GM19455 (cell line): Measurements from ENCODE around the gene TMEM52B.
"Not testable (repeated sequence)": the region's sequence is repeated elsewhere in the genome, so short reads cannot be mapped to it uniquely, and the experiment has no call there.

Experiments
- ATAC-seq: cut with Tn5 transposase; IDR thresholded peaks from one replicate; pipeline ENCODE4 v1.9.1; 2021; ENCODE audit not compliant: unreplicated experiment

TMEM52B gene

GRCh38 chr12:10170216-10170615 is 8.6 kb upstream of the TMEM52B start:
- no peak for ATAC-seq

DNA sequence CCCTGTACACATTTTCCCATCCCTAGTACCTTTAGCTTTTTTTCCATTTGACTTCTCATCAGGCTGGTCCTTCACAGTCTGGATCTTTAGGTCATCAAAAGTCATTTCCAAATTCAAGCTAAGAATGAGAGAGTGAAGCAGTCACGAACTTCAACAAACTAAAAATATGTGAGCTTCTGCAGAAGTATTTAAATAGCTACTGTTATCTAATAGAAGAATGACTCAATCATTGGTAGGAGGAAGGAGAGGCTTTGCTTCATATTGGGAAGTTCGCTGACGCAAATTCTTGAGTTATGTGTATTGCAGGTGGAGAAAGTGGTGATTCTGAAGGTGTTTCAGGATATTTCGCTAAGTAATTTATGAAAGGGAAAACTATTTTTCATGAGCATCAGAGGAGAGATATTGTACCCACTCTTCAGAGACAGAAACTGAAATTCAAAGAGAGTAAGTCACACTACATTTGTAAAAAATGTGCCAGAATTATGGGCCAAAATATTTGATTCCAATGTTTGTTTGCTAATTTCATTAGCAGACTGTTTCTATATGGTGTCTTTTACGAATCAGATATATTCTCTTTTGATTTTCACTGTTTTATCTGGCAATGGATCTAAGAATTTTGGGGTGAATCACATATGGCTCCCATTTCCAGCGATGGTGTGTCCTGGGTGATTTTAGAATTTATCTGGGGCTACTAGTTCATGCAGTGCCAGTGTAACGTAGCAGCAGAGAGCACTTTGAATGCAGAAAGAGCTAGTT is 6.7 kb upstream of the TMEM52B start, which contains the start of gene OLR1:
Gene OLR1, minus strand, starts transcription at position 160 of the 756 bp plus-strand sequence. Its CDS starts 55 bp downstream, at position 105.
- ATAC-seq, result no peak

DNA sequence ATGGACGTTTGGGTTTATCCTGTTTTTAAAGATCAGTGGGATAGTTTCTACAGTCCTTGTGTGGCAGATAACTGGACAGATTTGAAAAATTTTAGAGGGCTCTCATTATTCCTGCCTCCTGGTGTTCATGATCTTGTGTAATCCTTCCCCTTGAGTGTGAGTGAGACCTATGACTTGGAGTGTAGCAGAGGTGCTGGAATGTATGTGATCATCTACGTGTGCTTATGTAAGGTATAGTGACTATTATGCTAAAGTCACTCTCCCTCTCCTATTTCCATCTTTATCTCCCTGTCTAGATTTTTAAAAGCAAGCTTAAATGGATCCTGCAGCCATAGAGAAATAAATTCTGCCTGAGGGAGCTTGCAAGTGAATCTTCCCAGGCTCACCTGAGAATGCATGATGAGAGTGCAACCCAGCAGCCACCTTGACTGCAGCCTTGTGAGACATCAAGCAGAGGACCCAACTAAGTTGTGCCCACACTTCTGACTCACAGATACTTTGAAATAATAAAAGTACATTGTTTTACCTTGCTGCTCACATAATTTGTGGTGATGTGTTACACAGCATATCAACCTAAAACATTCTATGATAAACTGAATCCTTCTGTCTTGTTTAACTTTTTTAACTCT is 3.7 kb upstream of the TMEM52B start:
- ATAC-seq, result no peak

DNA sequence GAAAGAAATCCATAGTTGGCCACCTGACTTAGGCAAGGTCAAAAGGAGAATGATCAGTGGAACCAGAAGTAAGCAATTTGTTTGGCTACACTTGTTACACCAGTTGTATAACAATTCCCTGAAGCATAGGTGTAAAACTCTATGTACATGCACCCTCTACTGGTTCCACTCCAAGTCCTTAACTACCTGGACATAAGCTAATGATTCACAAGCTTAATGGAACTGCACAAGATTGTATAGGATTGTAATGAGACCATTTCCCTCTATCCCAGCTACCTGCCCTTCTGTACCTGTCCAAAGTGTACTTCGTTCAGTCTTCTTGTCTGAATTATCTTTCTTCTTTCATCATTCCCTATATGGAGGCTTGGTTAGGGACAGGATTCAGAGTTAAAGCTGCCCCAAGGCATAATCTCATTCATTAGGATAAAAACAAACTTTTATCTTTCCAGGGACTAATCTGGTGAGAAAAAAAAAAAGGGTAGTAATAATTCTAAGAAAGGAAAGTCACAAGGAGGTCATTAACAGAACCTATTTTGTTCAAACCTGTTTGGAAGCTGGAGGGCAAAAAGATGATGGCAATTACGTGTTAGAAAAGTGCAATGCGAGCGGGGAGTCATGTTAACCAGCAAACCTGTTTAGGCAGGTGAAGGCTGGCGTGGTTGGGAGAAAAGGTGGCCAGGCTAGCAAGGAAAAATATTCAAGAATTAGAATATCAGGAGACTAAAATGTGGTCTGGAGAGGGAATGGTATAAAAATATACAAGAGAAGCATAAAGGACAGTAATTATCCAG is 2.8 kb upstream of the TMEM52B start:
- ATAC-seq, result no peak

GRCh38 chr12:10179776-10180181 is 947 bp downstream of the TMEM52B start:
- no peak for ATAC-seq

GRCh38 chr12:10182354-10183049 is 3.7 kb downstream of the TMEM52B start:
- ATAC-seq, result no peak

- no peak for ATAC-seq
Measured at GRCh38 chr12:10184261-10184843, 5.5 kb downstream of the TMEM52B start.

GRCh38 chr12:10186299-10186698 is 7.5 kb downstream of the TMEM52B start:
- no peak for ATAC-seq

GRCh38 chr12:10186958-10187357 is 8.1 kb downstream of the TMEM52B start:
- ATAC-seq, result not testable (repeated sequence)

DNA sequence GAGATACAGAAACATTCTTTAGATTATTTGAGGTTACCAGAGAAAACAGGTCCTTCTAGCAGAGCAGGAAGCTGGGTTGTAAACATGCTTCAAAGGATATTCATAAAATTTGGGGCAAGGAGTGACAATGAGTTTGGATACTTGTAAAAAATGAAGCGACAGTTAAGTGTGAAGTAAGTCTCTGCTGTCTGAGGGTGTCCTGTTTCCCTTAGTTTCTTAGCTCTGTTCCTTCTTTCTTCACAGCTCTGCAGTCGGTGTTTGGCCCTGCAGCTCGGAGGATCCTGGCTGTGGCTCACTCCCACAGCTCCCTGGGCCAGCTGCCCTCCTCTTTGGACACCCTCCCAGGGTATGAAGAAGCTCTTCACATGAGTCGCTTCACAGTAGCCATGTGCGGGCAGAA is 10.8 kb downstream of the TMEM52B start:
- no peak for ATAC-seq

GRCh38 chr12:10190558-10191388 is 11.9 kb downstream of the TMEM52B start:
- ATAC-seq, result peak; percentile 88

DNA sequence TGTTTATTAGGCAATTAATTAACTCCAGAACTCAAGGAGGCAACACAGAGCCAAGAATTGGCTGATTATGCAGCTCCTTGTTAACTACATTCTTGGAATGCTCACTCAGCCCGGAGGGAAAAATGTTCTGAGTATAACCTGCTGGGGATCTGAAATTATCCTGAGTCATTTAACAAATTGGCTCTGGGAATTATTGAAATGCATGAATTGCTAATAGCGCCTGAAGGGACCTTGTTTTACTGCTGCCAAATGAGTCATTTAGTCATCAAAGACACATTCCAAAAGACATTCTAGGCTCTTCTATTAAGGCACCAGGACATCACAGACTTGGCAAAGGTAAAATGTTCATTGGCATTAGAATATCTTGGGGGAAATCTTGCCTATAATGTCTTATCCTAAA is 13.0 kb downstream of the TMEM52B start:
- no peak for ATAC-seq

- ATAC-seq, result no peak
Measured at GRCh38 chr12:10194160-10194670, 15.4 kb downstream of the TMEM52B start.

GRCh38 chr12:10196210-10196609 is 17.4 kb downstream of the TMEM52B start:
- peak; percentile 73 for ATAC-seq

- no peak for ATAC-seq
Measured at GRCh38 chr12:10197879-10198278, 19.0 kb downstream of the TMEM52B start.

DNA sequence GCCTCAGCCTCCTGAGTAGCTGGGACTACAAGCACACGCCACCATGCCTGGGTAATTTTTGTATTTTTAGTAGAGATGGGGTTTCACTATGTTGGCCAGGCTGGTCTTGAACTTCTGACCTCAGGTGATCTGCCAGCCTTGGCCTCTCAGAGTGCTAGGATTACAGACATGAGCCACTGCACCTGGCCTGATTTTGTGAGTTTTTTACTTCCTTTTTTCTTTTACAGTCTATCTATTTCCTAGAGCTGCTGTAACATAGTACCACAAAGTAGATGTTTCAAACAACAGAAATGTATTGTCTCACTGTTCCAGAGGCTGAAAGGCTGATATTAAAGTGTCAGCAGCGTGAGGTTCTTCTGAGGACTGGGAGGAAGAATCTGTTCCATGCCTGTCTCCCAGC is 25.7 kb downstream of the TMEM52B start:
- ATAC-seq, result not testable (repeated sequence)

- ATAC-seq, result no peak
Measured at GRCh38 chr12:10205220-10205807, 26.5 kb downstream of the TMEM52B start.

- no peak for ATAC-seq
Measured at GRCh38 chr12:10207136-10207535, 28.3 kb downstream of the TMEM52B start.

- no peak for ATAC-seq
Measured at GRCh38 chr12:10210225-10210624, 31.4 kb downstream of the TMEM52B start.
